Dermis blood vessel endothelial cell (primary cell): ENCODE results near the gene PRKD1. TPM values are rescaled to one million over a fixed set of nuclear protein-coding genes. Genes with fewer than 3 reads are reported as not detected.

Experiments used
- DNase-seq: peaks from one replicate; pipeline ENCODE4 v3.0.0; 2010
- total RNA-seq: library from RNA; depleted of rRNA; stranded (reverse); fragments of >200 nt; gene quantifications from 2 replicates; pipeline ENCODE4 v1.2.3, GENCODE V29; 2014

The PRKD1 gene
- 15.9 and 16.5 TPM in 2 replicates for total RNA-seq

DNA sequence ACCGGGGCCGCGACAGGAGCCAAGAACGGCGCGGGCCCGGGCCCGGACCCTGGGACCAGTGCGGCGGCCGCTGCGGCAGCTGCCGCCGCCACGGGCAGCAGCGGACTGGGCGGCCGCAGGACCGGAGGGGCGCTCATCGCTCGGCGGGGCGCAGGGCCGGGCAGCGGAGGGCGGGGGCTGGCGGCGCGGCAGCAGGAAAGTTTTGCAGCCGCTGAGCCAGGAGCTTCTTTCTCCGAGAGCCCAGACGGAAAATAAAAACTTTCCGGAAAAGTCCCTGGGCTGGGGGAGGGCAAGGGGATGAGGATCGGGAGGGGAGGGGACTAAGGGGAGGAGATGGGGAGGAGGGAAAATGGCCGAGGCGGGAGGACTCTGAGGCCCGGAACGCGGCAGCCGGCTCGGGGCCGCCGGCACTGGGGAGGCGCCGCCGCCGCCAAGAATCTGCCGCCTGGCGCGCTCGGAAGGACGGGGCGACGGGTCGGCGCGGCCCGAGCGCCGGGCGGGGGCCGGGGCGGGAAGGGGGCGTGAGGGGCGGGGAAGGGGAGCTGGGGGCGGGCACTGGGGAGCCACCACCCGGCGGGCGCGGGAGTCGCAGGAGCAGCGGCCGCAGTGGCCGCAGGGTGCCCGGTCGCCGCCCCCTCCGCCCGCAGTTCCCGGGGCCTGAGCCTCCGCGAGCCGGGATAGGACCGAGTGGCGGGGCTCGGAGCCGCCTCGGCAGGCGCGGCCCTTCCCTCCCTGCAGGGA, at the start of gene PRKD1:
Gene PRKD1, minus strand, starts transcription at position 472 of the 741 bp plus-strand sequence.
- peak; percentile 71 for DNase-seq

DNA sequence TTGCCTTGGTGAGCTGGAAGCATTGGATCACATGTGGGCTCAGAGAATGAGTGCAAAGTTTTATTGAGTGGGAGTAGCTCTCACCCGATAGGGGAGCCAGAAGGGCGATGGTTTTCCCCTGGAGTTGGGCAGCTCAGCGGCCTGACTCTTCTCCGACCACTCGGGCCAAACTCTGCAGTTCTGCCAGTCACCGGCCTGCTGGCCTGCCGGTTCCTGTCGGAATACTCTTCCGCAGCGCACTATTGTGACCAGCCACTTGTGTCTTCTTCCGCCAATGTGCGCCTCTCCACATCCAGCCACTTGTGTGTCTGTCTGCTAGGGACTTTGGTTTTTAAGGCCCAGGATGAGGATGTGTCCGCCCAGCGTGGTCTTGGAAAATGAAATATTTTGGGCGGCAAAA, 43.5 kb upstream of the PRKD1 start:
- no peak for DNase-seq

DNA sequence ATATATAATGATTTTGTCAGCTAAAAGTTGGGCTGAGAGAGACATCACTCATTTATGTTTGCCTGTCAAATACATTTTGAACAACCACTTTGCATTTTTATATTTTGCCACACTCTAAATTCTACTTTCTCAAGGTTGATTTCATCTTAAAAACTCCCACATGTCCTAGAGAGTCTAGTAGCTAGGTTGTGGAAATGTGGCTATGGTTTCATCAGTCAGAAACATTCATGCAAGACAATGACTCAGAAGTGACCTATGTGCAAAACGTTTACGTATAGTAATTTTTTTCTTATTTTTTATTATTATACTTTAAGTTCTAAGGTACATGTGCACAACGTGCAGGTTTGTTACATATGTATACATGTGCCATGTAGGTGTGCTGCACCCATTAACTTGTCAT, 27.4 kb upstream of the PRKD1 start:
- no peak for DNase-seq

DNA sequence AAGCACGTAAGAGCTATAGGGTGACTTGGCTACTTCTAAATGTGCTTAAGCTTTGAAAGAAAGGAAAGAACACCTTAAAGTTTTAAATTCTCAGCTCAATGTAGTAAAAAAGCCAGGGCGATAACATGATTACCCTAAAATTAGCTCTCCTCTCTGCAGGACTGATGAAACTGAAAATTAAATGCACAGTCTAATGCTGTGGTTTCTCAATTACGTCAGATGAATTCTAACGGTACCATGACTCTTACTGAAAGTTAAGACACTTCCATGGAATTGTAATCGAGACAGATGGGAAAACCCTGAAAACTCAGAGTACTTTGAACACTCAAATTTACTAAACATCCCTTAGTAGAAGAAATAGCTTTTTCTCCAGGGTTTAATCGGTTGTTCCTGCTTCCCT, 25.9 kb upstream of the PRKD1 start:
- DNase-seq, result no peak

DNA sequence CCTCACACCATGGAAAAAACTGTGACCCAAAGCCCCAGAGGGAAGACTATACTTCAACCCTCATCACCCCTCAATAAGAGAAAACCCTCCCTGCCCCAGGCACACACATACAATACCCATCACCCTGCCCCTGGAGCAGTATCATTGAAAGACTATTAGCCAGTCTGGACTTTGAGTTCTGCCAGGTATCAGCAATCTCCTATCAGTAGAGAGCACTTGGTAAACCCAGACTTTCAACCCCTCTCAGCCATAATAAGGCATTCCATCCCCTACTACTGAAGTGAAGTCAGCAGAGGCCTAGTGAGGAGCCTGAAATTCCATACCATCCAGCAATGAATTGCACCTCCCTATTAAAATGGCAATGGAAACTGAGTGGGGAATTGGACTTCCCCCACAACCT, 16.4 kb upstream of the PRKD1 start:
- DNase-seq, result no peak

DNA sequence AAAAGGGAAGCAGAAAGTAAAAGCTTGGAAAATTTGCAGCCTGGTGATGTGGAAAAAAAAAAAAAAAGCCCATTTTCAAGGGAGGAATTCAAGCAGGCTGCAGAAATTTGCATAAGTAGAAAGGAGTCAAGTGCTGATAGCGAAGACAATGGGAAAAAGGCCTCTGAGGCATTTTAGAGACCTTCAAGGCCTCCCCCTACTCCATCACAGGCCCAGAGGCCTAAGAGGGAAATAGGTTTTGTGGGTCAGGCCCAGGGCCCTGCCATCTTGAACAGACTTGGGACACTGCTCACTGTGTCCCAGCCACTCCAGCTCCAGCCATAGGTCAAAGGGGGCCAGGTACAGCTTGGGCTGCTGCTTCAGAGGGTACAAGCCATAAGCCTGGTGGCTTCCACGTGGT, 13.8 kb upstream of the PRKD1 start:
- DNase-seq, result no peak

DNA sequence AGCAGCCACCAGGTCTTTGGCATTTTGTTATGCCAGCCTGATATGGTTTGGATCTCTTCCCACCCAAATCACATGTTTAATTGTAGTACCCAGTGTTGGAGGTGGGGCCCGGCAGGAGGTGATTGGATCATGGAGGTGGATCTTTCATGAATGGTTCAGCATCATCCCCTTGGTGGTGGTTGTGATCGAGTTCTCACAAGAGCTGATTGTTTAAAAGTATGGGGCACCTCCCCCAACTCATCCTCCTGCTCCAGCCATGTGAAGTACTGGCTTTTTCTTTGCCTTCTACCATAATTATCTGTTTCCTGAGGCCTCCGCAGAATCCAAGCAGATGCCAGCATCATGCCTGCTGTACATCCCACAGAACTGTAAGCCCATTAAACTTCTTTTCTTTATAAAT, 12.8 kb upstream of the PRKD1 start:
- no peak for DNase-seq

DNA sequence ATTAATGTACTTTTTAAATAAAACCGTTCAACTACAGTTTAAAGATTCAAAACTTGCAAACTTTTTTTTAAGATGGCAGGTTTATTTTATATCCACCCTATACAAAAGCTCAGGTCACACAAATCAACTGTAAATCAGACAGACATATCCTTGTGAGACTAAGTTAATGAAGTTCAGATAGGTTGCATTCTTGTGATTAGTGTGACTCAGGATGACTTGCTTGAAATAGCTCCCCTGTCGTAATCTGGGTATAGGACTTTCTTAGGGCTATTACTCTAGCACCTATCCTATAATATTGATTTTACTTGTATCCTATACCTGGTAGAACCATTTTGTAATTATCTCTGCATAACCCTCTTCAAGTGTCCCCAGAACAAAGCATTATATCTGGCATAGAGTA, 9.5 kb upstream of the PRKD1 start:
- DNase-seq, result no peak

DNA sequence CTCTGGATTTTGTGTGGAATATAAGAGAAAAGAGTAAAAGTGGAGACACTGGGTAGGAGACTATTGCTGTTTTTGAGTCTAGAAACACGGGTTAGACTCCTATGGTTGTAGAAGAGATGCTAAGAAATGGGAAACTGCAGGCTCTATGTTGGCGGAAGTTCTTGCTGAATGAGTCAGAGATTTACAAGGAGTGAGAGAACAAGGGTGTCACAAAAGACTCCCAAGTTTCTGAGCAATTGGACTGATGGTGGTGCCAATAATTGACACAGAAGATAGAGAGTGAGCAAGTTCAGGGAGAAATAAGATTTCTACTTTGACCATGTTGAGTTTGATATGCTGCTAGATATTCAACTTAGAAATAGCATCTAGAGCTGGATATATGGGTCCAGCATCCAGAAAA, 2.6 kb upstream of the PRKD1 start:
- DNase-seq, result peak; percentile 20

DNA sequence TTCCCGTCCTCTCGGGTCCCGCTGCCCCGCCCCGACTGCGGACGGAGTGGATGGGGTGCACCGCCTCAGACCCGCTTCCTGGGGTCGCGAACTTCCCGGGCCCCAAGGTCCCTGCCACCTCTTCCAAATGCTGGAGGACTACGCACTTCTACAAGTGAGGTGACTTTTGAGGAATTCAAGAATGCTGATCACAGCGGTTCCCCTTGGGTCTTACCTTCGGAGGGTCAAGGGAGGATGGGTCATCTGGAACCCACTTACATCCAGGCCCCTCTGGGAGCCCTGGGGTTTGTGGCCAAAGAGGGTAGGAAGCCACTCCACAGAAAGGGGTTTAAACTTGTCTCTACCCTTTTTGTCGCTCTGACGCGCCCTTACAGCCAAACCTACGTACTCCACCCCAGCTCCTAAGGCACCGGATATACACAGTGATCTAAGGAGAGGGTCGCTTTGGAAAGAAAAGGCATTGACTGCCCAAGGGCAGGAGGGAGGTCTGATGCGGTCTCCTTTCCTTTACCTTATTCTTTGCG, 532 bp upstream of the PRKD1 start:
- DNase-seq, result peak; percentile 15

DNA sequence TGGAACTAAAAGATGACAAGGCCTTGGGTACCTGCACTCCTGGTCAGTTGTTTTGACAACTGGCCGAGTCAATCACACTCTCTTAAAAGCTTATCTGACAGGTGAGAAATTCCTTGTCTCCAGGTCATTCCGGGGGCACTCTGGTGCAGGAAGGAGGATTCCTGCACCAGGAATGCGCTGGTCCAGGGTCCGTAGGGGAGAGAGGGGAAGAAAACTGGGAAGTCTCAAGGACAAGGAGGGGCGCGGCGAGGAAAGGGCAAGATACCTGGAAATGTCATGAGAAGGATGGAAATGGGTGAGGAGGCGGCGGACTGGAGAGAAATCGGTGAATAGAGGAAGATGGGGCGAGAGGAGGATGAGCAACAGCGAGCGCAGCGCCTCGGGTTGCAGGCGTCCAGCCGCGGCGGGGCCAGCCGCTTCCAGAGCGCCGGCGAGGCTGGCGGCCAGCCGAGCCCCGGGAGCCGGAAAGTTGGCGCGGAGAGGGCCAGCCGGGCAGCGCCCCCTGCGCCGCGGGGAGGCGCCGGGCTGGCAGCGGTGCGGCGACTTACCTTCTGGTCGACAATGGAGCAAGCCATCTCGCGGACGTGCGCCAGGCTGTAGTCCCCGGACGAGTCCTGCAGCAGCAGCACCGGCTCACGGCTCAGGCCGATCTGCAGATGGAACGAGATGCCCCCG, 809 bp downstream of the PRKD1 start:
- DNase-seq, result peak; percentile 71

DNA sequence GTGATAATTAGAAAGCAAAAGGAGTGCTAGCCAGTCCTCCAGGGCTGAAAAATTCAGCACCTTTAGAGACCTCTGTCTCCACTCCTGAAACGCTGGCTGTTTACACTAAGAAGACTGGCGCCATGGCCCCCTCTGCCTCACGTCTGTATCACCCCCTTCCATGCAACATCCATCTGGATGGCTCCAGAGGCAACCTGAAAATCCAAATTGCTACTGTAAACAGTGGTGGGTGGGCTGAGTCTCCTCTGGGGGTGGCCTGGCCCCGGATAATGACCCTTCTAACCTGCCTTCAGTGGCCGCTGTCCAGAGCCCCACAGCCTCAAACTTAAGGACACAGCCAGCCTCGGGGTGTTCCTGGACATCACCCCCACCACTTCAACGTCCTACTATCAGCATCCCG, 1.4 kb downstream of the PRKD1 start:
- peak; percentile 7 for DNase-seq

DNA sequence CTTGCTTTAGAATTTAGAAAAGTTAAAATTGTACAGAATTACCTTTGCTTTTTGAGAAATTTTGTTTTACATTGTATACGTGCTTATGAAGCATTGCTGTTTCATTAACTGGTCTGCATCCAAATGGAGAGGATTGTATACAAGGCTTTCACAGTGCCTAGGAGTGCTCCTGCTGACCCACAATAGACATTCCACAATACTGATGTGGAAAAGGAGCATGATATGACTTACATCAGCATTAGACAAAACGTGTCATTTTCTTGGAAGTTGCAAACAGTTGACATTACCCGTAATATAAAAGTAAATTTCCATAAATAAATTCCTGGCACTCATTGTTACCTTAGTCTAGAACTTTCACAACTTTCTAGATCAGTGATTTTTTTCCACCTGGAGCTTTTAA, 1.9 kb downstream of the PRKD1 start:
- DNase-seq, result no peak

DNA sequence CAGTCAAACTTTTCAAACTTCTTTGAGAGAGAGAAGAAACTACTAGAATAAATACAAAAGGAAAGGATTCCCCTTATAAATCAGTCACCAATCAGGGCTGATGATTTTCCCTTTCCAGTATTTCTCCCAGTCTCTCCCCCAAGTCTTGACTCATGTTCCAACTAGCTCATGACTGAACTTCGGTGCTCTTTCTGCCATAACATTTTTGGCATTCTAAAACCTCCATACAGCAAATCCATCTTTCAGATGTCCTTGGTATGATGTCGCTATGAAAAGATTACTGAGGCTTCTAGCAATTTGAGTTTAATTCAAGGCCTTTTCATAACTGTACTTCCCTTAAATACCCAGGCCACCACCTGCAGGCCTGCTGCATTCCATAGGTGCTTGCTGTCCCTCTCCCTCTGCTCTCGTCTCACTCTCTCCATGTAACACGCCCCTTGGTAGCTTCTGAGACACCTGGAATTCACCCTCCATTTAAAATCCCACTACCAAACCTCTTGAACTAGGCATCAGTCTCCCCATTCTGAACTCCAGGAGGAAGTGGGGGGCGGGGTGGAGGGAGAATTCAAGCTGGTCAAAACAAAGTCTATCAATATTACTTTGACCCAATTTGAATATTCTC, 2.4 kb downstream of the PRKD1 start:
- DNase-seq, result no peak

DNA sequence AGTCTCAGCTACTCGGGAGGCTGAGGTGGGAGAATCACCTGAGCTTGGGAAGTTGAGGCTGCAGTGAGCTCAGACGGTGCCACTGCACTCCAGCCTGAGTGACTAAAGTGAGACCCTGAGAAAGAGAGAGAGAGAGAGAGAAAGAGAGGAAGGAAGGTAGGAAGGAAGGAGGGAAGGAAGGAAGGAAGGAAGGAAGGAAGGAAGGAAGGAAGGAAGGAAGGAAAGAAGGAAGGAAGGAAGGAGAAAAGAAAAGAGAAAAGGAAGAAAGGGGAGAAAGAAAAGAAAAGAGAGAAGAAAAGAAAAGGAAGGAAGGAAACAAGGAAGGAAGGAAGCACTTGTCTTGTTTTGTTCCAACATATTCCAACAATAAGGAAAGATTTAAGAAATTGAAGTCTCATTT, 7.8 kb downstream of the PRKD1 start:
- DNase-seq, result no peak

DNA sequence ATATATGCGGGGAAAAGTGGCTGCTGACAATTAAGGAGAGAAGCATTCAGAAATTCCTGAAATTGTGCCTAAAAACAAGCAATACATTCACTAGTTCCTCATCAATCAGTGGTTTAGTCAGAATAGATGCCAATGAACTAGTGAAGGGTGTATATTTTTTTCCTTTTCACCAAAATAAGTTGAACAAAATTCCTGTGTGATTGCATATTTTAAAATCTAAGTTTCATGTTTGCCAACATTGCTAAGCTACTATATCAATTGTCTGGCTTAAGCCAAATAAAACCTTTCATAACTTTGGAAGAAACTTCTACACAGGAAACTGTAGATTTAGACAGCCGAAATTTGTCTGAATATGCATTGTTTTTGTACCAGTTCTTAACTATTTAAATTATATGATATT, 8.7 kb downstream of the PRKD1 start:
- DNase-seq, result no peak

DNA sequence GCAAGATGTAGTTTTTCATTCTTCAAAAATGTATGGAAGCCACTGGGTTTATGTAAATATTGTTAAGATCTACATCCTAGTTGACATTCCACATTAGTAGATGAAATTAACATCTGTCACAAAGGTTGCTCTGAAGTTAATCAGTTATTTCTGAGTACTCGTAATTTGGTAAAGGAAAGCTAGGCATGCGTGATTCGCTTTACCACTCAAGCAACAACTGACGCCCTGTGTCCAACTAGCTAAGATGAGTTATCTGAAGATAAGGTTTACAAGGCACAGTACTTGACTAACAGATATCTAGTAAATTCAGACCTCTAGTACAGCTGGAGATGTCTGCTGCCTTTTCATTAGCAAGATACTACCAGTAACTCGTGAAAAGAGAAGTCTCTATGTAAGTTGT, 14.1 kb downstream of the PRKD1 start:
- DNase-seq, result no peak

DNA sequence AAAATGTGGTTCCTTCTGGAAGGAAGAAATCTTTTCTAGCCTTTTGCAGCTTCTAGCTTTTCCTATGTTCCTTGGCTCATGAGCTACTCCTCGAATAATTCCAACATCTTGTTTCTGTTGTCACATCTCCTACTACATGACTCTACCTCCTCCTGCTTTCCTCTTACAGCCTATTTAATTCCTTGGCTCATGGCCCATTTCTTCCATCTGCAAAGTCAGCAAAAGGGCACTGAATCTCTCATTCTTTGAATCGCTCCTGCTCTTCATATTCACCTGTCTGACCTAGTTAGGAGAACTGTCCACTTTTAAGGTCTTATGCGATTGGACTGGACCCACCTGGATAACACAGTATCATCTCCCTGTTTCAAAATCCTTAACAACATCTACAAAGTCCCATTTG, 15.8 kb downstream of the PRKD1 start:
- DNase-seq, result no peak

DNA sequence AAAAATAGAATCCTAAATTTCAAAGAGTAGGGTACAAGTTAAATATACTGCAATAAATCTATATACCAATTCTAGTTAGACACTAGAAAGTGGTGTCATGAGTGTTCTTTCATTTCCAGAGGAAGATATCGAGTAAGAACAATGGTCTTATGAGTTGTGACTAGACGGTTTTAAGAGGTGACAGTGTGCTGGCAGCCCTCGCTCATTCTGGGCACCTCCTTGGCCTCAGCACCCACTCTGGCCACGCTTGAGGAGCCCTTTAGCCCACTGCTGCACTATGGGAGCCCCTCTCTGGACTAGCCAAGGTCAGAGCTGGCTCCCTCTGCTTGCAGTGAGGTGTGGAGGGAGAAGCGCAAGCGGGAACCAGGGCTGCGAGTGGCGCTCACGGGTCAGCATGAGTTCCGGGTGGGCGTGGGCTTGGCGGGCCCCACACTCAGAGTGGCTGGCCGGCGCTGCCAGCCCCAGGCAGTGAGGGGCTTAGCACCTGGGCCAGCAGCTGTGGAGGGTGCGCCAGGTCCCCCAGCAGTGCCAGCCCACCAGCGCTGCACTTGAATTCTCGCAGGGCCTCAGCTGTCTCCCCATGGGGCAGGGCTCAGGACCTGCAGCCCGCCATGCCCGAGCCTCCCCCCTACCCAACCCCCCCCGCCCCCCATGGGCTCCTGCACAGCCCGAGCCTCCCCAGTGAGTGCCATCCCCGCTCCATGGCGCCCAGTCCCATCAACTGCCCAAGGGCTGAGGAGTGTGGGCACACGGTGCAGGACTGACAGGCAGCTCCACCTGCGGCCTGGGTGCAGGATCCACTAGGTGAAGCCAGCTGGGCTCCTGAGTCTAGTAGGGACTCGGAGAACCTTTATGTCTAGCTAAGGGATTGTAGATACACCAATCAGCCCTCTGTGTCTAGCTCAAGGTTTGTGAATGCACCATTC, 18.7 kb downstream of the PRKD1 start:
- DNase-seq, result no peak

DNA sequence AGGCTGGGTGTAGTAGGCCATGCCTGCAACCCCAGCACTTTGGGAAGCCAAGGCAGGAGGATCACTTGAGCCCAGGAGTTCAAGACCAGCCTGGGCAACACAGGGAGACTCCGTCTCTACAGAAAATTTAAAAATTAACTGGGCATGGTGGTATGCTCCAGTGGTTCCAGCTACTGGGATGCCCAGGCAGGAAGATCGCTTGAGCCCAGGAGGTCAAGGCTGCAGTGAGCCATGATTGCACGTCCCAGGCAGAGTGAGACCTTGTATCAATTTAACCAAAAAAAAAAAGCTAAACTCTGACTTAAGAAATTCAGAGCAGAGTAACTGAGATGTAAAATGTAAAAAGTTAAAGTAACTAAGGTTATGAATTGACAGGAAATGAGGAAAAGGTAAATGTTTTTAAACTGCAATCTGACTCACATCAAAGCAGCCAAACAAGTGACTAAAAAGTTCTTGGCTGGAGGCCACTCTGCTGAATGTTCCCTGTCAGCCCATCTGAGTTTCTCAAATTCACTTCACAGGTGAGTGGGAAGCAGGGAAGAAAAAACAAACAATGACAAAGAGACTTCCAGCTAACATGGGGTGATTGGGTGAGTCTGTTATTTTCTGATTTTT, 21.3 kb downstream of the PRKD1 start:
- DNase-seq, result peak; percentile 54

DNA sequence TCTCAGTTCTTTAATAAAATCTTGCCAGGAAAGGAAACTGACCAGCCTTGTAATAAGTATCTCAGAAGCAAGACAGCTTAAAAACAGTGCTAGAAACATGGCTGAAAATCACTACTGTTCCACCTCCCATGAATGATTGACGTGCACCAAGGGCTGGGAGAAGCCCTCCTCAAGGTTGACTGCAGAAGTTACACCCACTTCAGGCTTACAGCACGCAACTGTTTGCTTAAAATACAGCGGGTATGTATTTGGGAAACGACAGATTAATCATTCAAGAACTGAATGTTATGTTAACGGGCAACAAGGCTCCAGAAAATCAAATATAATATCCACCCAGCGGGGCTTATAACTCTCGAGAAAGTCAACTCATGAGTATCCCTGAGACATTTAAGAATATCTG, 22.1 kb downstream of the PRKD1 start:
- DNase-seq, result no peak

DNA sequence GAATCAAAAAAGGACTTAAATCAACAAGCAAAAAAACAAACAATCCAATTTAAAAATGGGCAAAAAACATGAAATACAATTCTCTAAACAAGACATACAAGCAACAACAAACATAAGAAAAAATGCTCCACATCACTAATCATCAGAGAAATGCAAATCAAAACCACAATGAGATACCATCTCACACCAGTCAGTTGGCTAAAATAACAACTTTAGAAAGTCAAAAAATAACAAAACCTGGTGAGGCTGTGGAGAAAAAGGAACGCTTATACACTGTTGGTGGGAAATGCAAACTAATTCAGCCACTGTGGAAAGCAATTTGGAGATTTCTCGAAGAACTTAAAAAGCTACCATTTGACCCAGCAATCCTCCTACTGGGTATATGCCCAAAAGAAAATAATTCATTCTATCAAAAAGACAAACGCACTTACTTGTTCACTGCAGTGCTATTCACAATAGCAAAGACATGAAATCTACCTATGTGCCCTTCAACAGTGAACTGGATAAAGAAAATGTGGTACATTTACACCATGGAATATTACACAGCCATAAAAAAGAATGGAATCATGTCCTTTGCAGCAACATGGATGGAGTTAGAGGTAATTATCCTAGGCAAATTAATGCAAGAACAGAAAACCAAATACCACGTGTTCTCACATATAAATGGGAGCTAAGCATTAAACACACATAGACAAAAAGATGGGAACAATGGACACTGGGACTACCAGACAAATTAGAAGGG, 26.9 kb downstream of the PRKD1 start:
- DNase-seq, result no peak
